ENCODE results near the gene TRIOBP.
"Not testable (repeated sequence)": the region's sequence is repeated elsewhere in the genome, so short reads cannot be mapped to it uniquely, and the experiment has no call there.

Gene TRIOBP

GRCh38 chr22:37680191-37680851 lies 16.5 kb upstream of the TRIOBP start:
- 92% methylated on average over 7 of the region's 7 CpGs for WGBS
- Histone ChIP-seq H3K4me1 (ENCODE audit: insufficient read depth, low read length) (no peaks in the 10 kb centered on the region; the same call in 1 of the 2 replicates), H3K27me3 (ENCODE audit: insufficient read depth, low read length) (no peaks in the 10 kb centered on the region), H3K9me3 (ENCODE audit: insufficient read depth, low read depth, low read length) (no peaks in the 10 kb centered on the region), H3K9ac (ENCODE audit: low read depth, low read length) (no peak overlapping the region), H3K27ac (ENCODE audit: low read depth, low read length) (no peak overlapping the region), H3K36me3 (ENCODE audit: insufficient read depth, low read length) (no peaks in the 10 kb centered on the region), H3K4me3 (ENCODE audit: low read length) (no peak overlapping the region)

GRCh38 chr22:37681001-37681424 lies 15.8 kb upstream of the TRIOBP start:
- H3K9me3 ChIP-seq (ENCODE audit: insufficient read depth, low read depth, low read length), result no peaks in the 10 kb centered on the region
- H3K27me3 ChIP-seq (ENCODE audit: insufficient read depth, low read length), result no peaks in the 10 kb centered on the region
- WGBS, result 92% methylated on average over 2 of the region's 2 CpGs
- H3K27ac ChIP-seq (ENCODE audit: low read depth, low read length), result no peak overlapping the region
- H3K36me3 ChIP-seq (ENCODE audit: insufficient read depth, low read length), result no peaks in the 10 kb centered on the region
- H3K4me1 ChIP-seq (ENCODE audit: insufficient read depth, low read length), result no peaks in the 10 kb centered on the region; the same call in 1 of the 2 replicates
- no peak overlapping the region for H3K9ac ChIP-seq (ENCODE audit: low read depth, low read length)
- H3K4me3 ChIP-seq (ENCODE audit: low read length), result no peak overlapping the region

- no peaks in the 10 kb centered on the region; the same call in 1 of the 2 replicates for H3K4me1 ChIP-seq (ENCODE audit: insufficient read depth, low read length)
- no peak overlapping the region for H3K27ac ChIP-seq (ENCODE audit: low read depth, low read length)
- H3K9me3 ChIP-seq (ENCODE audit: insufficient read depth, low read depth, low read length), result no peaks in the 10 kb centered on the region
- no peaks in the 10 kb centered on the region for H3K27me3 ChIP-seq (ENCODE audit: insufficient read depth, low read length)
- H3K36me3 ChIP-seq (ENCODE audit: insufficient read depth, low read length), result no peaks in the 10 kb centered on the region
- H3K9ac ChIP-seq (ENCODE audit: low read depth, low read length), result no peak overlapping the region
- H3K4me3 ChIP-seq (ENCODE audit: low read length), result no peak overlapping the region
- WGBS, result 40% methylated on average over 6 of the region's 6 CpGs
These were observed 15.2 kb upstream of the TRIOBP start for GRCh38 chr22:37681556-37682049.

GRCh38 chr22:37684803-37685615 lies 11.8 kb upstream of the TRIOBP start:
- Histone ChIP-seq H3K9me3 (ENCODE audit: insufficient read depth, low read depth, low read length) (no peaks in the 10 kb centered on the region), H3K27me3 (ENCODE audit: insufficient read depth, low read length) (no peaks in the 10 kb centered on the region), H3K4me3 (ENCODE audit: low read length) (no peak overlapping the region), H3K9ac (ENCODE audit: low read depth, low read length) (no peak overlapping the region), H3K4me1 (ENCODE audit: insufficient read depth, low read length) (no peaks in the 10 kb centered on the region), H3K27ac (ENCODE audit: low read depth, low read length) (no peak overlapping the region), H3K36me3 (ENCODE audit: insufficient read depth, low read length) (peaks cover 17% of the 10 kb centered on the region)
- 84% methylated on average over 16 of the region's 16 CpGs for WGBS

DNA sequence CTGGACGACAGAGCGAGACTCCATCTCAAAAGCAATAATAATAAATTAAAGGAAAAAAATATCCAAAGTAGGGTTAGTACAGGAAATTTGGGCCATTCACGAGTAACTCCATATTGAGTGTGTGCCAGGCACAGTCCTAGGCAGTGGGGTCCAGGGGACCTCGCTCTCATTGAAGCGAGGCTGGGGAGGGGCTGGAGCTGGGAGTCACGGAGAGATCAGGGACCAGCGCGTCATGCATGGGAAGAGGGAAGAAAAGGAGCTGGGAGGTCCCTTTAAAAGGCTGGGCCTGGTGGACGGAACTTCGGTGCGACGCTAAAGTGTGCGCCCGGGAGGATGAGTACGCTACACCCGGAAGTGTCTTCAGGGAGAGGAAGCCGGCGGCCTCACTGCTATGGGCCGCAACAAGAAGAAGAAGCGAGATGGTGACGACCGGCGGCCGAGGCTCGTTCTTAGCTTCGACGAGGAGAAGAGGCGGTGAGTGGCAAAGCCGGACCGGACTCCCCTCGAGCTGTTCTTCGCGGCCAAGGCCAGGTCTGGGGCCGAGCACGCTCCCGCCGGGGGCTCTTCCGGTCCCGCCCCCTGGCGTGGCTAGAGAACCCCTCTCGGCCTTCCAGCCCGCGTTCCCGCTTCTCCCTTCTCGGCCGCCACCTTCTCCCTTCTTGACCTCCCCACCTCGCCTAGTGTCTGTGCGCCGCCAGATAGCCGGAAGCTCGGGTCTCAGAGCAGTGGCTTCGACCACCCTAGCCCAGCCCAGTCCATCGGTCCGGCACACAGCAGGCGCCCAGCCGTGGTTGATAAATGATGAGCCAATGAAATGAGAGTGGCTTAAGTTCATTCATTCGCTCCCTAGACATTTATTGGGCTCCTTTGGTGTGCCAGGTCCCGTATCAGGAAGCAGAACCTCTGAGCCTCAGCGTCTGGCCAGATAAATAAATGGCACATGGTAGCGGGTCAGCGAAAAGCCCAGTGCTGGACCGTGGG lies 10.6 kb upstream of the TRIOBP start, which contains the start of gene NOL12:
NOL12 (plus strand) TSS at position 342 of the 981 bp plus-strand sequence; CDS start at position 392, 50 bp downstream.
- Histone ChIP-seq H3K36me3 (ENCODE audit: insufficient read depth, low read length) (peaks cover 29% of the 10 kb centered on the region), H3K4me1 (ENCODE audit: insufficient read depth, low read length) (no peaks in the 10 kb centered on the region), H3K9ac (ENCODE audit: low read depth, low read length) (peak within 1 kb of the TSS; percentile 92), H3K27me3 (ENCODE audit: insufficient read depth, low read length) (no peaks in the 10 kb centered on the region), H3K9me3 (ENCODE audit: insufficient read depth, low read depth, low read length) (no peaks in the 10 kb centered on the region), H3K4me3 (ENCODE audit: low read length) (peak within 1 kb of the TSS; percentile 98), H3K27ac (ENCODE audit: low read depth, low read length) (peak within 1 kb of the TSS; percentile 91)
- 2% methylated on average over 60 of the region's 62 CpGs for WGBS

DNA sequence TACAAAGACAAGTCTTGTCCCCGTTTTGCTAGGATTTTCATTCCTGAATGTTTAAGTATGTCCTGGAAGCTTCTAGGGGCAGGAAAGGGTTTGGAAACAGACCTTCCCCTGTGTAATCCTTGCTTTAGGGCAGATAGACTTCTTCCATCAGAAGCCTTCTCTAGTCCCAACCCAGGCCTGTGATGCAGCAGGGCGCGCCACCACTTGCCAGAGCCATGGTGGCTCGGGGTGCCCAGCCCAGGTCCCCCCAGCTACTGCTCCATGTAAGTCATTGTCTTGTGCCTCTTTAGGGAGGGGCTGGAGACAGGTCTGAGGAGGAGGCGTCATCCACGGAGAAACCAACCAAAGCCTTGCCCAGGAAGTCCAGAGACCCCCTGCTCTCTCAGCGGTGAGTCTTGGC lies 6.4 kb upstream of the TRIOBP start:
- H3K36me3 ChIP-seq (ENCODE audit: insufficient read depth, low read length), result peaks cover 49% of the 10 kb centered on the region
- H3K27ac ChIP-seq (ENCODE audit: low read depth, low read length), result no peak overlapping the region
- no peaks in the 10 kb centered on the region for H3K9me3 ChIP-seq (ENCODE audit: insufficient read depth, low read depth, low read length)
- H3K9ac ChIP-seq (ENCODE audit: low read depth, low read length), result no peak overlapping the region
- no peaks in the 10 kb centered on the region for H3K27me3 ChIP-seq (ENCODE audit: insufficient read depth, low read length)
- H3K4me1 ChIP-seq (ENCODE audit: insufficient read depth, low read length), result no peaks in the 10 kb centered on the region
- H3K4me3 ChIP-seq (ENCODE audit: low read length), result no peak overlapping the region
- 94% methylated on average over 7 of the region's 7 CpGs for WGBS

- no peak overlapping the region for H3K27ac ChIP-seq (ENCODE audit: low read depth, low read length)
- no peaks in the 10 kb centered on the region for H3K9me3 ChIP-seq (ENCODE audit: insufficient read depth, low read depth, low read length)
- no peaks in the 10 kb centered on the region for H3K27me3 ChIP-seq (ENCODE audit: insufficient read depth, low read length)
- WGBS, result 96% methylated on average over 18 of the region's 18 CpGs
- H3K4me3 ChIP-seq (ENCODE audit: low read length), result no peak overlapping the region
- no peaks in the 10 kb centered on the region for H3K4me1 ChIP-seq (ENCODE audit: insufficient read depth, low read length)
- no peak overlapping the region for H3K9ac ChIP-seq (ENCODE audit: low read depth, low read length)
- peaks cover 49% of the 10 kb centered on the region for H3K36me3 ChIP-seq (ENCODE audit: insufficient read depth, low read length)
These were observed 5.8 kb upstream of the TRIOBP start for GRCh38 chr22:37690901-37691504.

GRCh38 chr22:37692627-37693285 lies 4.1 kb upstream of the TRIOBP start:
- no peaks in the 10 kb centered on the region for H3K9me3 ChIP-seq (ENCODE audit: insufficient read depth, low read depth, low read length)
- no peaks in the 10 kb centered on the region for H3K4me1 ChIP-seq (ENCODE audit: insufficient read depth, low read length)
- no peak overlapping the region for H3K4me3 ChIP-seq (ENCODE audit: low read length)
- H3K9ac ChIP-seq (ENCODE audit: low read depth, low read length), result no peak overlapping the region
- H3K36me3 ChIP-seq (ENCODE audit: insufficient read depth, low read length), result peaks cover 49% of the 10 kb centered on the region
- H3K27ac ChIP-seq (ENCODE audit: low read depth, low read length), result no peak overlapping the region
- WGBS, result 97% methylated on average over 15 of the region's 15 CpGs
- no peaks in the 10 kb centered on the region for H3K27me3 ChIP-seq (ENCODE audit: insufficient read depth, low read length)

DNA sequence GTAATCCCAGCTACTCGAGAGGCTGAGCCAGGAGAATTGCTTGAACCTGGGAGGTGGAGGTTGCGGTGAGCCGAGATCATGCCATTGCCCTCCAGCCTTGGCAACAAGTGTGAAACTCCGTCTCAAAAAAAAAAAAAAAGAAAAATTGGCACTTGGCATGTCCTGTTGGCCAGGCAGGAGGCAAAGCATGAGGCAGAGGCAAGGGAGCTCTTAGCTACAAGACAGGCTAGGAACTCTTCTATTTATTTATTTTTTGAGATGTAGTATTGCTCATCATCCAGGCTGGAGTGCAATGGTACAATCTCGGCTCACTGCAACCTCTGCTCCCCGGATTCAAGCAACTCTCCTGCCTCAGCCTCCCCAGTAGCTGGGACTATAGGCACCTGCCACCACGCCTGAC lies 2.7 kb upstream of the TRIOBP start:
- H3K9ac ChIP-seq (ENCODE audit: low read depth, low read length); H3K27ac ChIP-seq (ENCODE audit: low read depth, low read length); H3K9me3 ChIP-seq (ENCODE audit: insufficient read depth, low read depth, low read length); H3K27me3 ChIP-seq (ENCODE audit: insufficient read depth, low read length); H3K4me3 ChIP-seq (ENCODE audit: low read length); H3K4me1 ChIP-seq (ENCODE audit: insufficient read depth, low read length): not testable (repeated sequence)
- WGBS, result 96% methylated on average over 7 of the region's 7 CpGs
- H3K36me3 ChIP-seq (ENCODE audit: insufficient read depth, low read length), result peaks cover 45% of the 10 kb centered on the region

- H3K9me3 ChIP-seq (ENCODE audit: insufficient read depth, low read depth, low read length); H3K27ac ChIP-seq (ENCODE audit: low read depth, low read length); H3K27me3 ChIP-seq (ENCODE audit: insufficient read depth, low read length); H3K9ac ChIP-seq (ENCODE audit: low read depth, low read length); H3K4me1 ChIP-seq (ENCODE audit: insufficient read depth, low read length): not testable (repeated sequence)
- Histone ChIP-seq H3K36me3 (ENCODE audit: insufficient read depth, low read length) (peaks cover 44% of the 10 kb centered on the region), H3K4me3 (ENCODE audit: low read length) (peak overlapping the region; percentile 75)
- 48% methylated on average over 13 of the region's 13 CpGs for WGBS
These were observed 590 bp upstream of the TRIOBP start for GRCh38 chr22:37696260-37696656.

Data from HUES64 (cell line).